K562 (cell line): ENCODE data around the gene MAGEA9B.

ENCODE experiments used
- CREM ChIP-seq: IDR thresholded peaks from 2 replicates; pipeline ENCODE4 v1.6.1; 2014; ENCODE audit warnings: antibody characterized with exemption, low read depth
- CTCF ChIP-seq, 3 experiments: IDR thresholded peaks in 2 of 3; conservative IDR thresholded peaks in 1 of 3; 2 replicates each; pipeline ENCODE4 v1.5.1; 2011 to 2012; ENCODE audit warnings: low read length in 3 of 3, mild to moderate bottlenecking in 3 of 3, control low read depth in 2 of 3, improper control_type of control experiment in 1 of 3, inconsistent platforms in 1 of 3, low read depth in 1 of 3, mixed read lengths in 1 of 3, moderate library complexity in 1 of 3; ENCODE audit not compliant: insufficient read depth in 2 of 3
- ELF2 ChIP-seq: fragments of 250-450 bp; sonication (Bioruptor Pico); IDR thresholded peaks from 2 replicates; pipeline ENCODE4 v1.5.0; 2021; ENCODE audit warnings: mild to moderate bottlenecking
- EZH2 ChIP-seq: IDR thresholded peaks from 2 replicates; pipeline ENCODE4 v1.6.1; 2012; ENCODE audit warnings: low read depth, mild to moderate bottlenecking, inconsistent platforms, low read length, borderline replicate concordance
- MLX ChIP-seq, 2 experiments: fragments of 450-650 bp in 1 of 2; sonication (generic) in 1 of 2; formaldehyde crosslinking; conservative IDR thresholded peaks; 2 replicates each; pipeline versions ENCODE4 v1.4.0 to v1.8.1; 2020 to 2022; ENCODE audit warnings: mild to moderate bottlenecking in 1 of 2, missing genetic modification reagents in 1 of 2
- NRF1 ChIP-seq, 2 experiments: fragments of 450-650 bp; IDR thresholded peaks in 1 of 2; conservative IDR thresholded peaks in 1 of 2; 2 replicates each; pipeline ENCODE4 v1.6.1; 2014; ENCODE audit warnings: mild to moderate bottlenecking in 2 of 2
- RFX5 ChIP-seq: IDR thresholded peaks from 2 replicates; pipeline ENCODE4 v1.6.1; 2011; ENCODE audit warnings: low read depth, mild to moderate bottlenecking, improper control_type of control experiment, low read length
- SP1 ChIP-seq: sonication (generic); formaldehyde crosslinking; IDR thresholded peaks from 2 replicates; pipeline ENCODE4 v1.8.1; 2022; ENCODE audit warnings: mild to moderate bottlenecking, missing genetic modification reagents
- TAF15 ChIP-seq: fragments of 200-400 bp; formaldehyde crosslinking; IDR thresholded peaks from 2 replicates; pipeline ENCODE4 v1.6.1; 2017; ENCODE audit warnings: mild to moderate bottlenecking, low read depth, low read length, moderate library complexity
- TAF9B ChIP-seq: fragments of 450-650 bp; IDR thresholded peaks from 2 replicates; pipeline ENCODE4 v1.6.1; 2018; ENCODE audit warnings: mild to moderate bottlenecking; ENCODE audit not compliant: partially characterized antibody
- ZBTB34 ChIP-seq: fragments of 250-450 bp; sonication (Bioruptor Pico); IDR thresholded peaks from 2 replicates; pipeline ENCODE4 v1.8.0; 2021; ENCODE audit warnings: mild to moderate bottlenecking, moderate library complexity
- ZNF124 ChIP-seq: sonication (generic); formaldehyde crosslinking; IDR thresholded peaks from 2 replicates; pipeline ENCODE4 v1.8.1; 2022; ENCODE audit warnings: missing genetic modification reagents
- ZNF551 ChIP-seq: fragments of 250-450 bp; sonication (Bioruptor Pico); IDR thresholded peaks from 2 replicates; pipeline ENCODE4 v1.5.0; 2021; ENCODE audit warnings: mild to moderate bottlenecking, moderate library complexity

- no peak for TF ChIP-seq MLX (CRISPR knock-in tag; conservative IDR thresholded peaks at IDR 0.05)
- no peak for TF ChIP-seq SP1 (CRISPR knock-in tag)
- no peak for TF ChIP-seq TAF15
- TF ChIP-seq TAF9B: no peak
- no peak for TF ChIP-seq CTCF (IDR thresholded peaks at IDR 0.05 in 2 of 3, conservative IDR thresholded peaks at IDR 0.05 in 1 of 3; ENCODE audit: insufficient read depth in 2 of 3, low read depth in 1 of 3, low read length in 3 of 3)
- TF ChIP-seq ELF2 (CRISPR knock-in tag): no peak
- TF ChIP-seq ZNF124: no peak
- TF ChIP-seq CREM: no peak
- TF ChIP-seq ZBTB34 (CRISPR knock-in tag): no peak
- no peak for TF ChIP-seq ZNF551 (CRISPR knock-in tag)
- no peak for TF ChIP-seq NRF1 (conservative IDR thresholded peaks at IDR 0.05 in 1 of 2, IDR thresholded peaks at IDR 0.05 in 1 of 2)
- TF ChIP-seq EZH2: no peak
- no peak for TF ChIP-seq RFX5
These were observed 18.5 kb downstream of the MAGEA9B start for GRCh38 chrX:149568701-149569296.
